NCI-H82 treated with DMSO at 0.1 percent for 48 hours (cell line): Measurements from ENCODE around the gene TMEM132D.
"Not testable (repeated sequence)": the region's sequence is repeated elsewhere in the genome, so short reads cannot be mapped to it uniquely, and the experiment has no call there.

Experiments used
- DNase-seq: peaks from one replicate; lab custom pipeline; 2025; ENCODE audit not compliant: unreplicated experiment; lab: John Stamatoyannopoulos, UW

TMEM132D gene

GRCh38 chr12:129549020-129549419 lies 354.8 kb downstream of the TMEM132D start:
- not testable (repeated sequence) for DNase-seq

DNA sequence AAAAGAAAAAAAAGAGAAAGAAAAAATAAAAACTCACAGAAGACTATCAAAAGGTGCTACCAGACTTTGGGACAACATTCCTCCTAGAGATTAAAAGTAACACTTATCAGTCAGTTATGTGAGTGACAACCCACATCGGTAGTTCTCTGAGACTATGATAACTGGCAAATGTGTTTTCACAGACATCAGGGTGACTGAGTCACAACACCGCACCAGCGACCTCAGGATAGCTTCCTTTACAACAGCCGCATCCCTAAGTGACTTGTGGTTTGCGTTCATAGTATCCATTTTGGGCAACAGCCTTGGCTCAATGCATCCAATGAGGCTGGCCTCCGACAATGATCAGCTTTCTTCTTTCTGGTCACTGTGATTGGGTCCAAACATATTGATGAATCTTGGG lies 359.1 kb downstream of the TMEM132D start:
- no peak for DNase-seq

- no peak for DNase-seq
Measured at GRCh38 chr12:129540954-129541353, 362.9 kb downstream of the TMEM132D start.

GRCh38 chr12:129540249-129540648 lies 363.6 kb downstream of the TMEM132D start:
- no peak for DNase-seq

DNA sequence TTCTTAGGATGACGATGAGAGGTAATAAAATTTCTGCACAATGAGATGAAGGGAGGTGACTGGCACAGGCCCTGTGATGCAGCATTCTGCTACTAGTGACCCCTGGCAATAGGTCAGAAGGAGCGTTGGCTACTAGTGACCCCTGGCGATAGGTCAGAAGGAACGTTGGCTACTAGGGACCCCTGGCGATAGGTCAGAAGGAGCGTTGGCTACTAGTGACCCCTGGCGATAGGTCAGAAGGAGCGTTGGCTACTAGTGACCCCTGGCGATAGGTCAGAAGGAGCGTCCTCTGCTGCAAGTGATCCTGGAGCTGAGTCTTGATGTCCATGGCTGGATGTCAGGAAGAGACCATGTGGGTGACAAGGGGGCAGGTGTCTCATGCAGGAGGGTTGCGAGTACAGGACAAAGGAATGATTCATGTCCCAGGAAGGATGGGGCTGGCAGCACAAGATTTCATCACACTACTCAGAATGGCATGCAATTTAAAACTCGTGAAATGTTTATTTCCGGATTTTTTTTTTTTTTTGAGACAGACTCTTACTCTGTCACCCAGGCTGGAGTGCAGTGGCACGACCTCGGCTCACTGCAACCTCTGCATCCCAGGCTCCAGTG lies 365.0 kb downstream of the TMEM132D start:
- not testable (repeated sequence) for DNase-seq

DNA sequence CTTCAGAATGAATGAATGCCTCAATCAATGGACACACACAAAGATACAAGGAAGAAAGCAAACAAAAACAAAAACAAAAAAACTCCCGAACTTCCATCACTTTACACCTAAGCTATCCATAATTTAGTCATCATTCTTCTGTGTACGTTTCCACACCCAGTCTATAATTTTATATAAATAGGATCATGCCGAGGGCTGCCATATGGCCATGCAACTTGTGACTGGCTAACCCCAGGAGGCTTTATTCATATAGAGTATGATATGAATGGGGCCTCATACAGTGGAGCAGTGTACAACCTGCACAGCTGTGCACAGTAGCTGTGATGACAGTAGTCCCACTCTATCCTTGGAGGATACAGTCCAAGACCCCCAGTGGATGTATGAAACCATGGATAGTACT lies 365.7 kb downstream of the TMEM132D start:
- DNase-seq, result no peak

DNA sequence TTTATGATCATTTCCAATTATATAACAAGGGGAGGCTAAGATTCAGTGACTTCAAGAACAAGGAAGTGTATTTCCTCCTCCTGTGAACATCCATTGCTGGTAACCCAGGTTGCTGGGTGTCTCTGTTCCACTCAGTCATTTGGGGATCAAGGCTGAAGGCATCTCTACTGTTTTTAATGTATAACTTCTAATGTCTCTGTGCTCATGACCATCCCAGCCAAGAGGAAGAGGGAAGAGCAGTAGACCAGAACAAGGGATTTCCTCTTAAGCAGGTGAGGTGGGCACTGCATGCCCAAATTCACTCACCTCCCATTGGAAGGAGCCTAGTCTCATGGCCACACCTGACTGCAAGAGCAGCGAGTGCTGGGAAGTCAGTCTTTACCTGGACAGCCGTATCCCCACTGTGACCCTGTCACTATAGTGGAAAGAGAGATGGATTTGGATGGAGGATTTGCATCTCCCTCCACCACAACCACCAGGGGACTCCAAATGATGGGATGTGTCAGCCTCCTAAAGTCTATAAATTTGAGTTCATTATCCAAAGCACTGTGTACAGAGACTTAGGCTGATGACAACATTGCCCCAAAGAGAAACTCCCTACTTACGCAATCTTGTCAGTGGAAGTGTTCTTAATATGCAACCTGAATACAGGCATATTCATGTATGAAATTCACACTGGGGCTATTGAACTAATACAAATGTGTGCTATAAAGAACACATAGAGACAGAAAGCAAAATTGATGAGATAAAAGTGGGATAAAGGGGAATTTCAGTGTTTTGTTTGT lies 368.7 kb downstream of the TMEM132D start:
- DNase-seq, result no peak

DNA sequence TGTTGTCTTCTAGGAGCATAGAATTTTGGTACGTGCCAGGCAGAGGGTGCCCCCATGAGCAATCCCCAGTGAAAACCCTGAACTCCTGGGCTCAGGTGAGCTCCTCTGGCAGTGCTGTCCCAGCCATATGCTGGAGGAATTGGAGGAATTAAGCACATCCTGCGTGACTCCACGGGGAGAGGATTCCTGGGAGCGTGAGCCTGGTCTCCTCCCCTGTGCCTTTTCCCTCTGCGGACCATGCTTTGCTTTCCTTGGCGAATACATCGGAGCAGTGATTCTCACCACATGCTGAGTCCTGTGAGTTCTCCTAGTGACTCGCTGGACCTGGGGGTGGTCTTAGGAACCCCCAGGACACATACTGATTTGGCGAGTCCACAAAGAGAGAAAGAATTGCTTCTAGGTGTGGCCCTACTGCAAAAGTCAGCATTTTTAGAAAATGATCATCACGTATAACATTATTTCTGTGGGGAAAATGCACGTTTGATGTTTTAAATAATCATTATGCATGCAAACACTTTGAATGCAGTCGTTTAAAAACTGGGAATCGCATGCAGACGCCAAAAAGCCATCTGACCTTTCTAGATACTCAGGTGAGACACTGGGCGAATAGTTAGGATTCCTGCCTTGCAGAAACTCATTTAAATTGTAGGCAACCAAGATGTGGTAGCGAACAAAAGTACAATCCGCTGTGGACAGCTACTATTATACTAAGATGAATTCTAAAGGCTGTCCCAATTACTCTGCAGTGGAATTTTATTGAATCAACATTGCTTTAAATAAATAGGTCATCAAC lies 370.9 kb downstream of the TMEM132D start:
- DNase-seq, result no peak

DNA sequence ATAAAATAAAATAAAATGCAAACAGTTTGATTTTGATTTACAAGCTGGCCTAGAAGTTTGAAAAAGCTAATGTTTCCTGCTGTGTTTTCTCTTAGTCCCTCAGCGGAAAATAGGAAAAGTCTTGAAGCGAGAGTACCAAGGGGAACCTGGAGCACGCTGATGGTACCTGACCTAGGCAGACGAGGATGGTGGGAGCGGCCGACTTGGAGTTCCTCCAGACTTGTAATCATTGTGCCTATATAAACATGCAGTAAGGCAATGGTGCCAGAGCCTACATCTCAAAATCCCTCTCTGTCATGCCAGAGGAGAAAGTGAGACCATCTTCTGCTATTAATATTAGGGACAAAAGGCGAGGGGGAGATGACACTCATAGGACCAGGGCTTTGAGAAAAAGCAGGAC lies 371.7 kb downstream of the TMEM132D start:
- no peak for DNase-seq

GRCh38 chr12:129530984-129531383 lies 372.8 kb downstream of the TMEM132D start:
- DNase-seq, result no peak

DNA sequence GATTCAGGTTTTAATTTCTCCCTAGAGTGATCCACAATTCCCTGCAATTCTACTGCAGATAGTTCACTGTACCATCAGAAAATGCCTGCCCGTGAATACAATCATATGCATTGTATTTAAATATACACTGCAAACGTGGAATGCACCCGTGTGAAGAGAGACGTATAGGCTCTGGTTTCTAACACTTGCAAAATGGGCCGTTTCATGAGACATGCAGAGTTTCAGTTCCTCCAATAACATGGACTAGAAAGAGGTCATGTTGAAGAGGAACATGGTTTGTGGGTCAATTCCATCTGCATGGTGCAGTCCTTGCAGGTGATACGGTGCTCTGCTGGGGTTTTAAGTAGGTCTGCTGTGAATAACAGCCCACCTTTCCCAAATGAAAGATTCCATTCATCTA lies 373.3 kb downstream of the TMEM132D start:
- DNase-seq, result no peak

DNA sequence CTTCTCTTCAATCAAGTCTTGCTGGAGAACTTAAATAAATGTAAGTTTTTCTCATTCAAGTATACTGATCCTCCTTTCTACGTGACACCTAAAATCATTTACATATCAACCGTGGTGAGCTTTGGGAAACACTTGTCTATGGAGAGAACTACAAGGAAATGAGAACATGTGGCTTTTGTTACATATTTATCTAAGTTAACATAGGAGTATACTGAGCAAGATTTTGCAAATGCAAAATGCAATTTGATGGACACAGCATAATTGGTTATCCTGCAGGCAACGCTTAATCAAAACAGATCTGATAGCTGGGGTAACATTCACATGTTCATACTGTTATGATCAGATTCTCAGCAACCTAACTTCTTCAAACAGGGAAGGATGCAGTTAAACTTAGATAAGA lies 376.3 kb downstream of the TMEM132D start:
- no peak for DNase-seq

GRCh38 chr12:129523621-129524020 lies 380.2 kb downstream of the TMEM132D start:
- no peak for DNase-seq

- DNase-seq, result no peak
Measured at GRCh38 chr12:129520739-129521138, 383.1 kb downstream of the TMEM132D start.

DNA sequence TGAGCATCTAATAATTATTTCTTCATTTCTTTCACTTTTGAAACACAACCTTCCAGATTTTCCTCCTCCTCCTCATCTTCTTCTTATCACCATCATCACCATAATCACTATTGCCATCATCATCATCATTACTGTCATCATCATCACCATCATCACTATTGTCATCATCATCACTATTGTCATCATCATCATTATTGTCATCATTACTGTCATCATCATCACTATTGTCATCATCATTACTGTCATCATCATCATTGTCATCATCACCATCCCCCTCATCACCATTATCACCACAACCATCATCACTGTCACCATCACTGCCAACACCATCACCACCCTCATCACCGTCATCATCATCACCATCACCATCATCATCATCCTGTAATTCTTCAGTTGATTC lies 400.0 kb downstream of the TMEM132D start:
- no peak for DNase-seq

GRCh38 chr12:129496226-129496625 lies 407.6 kb downstream of the TMEM132D start:
- DNase-seq, result no peak

- no peak for DNase-seq
Measured at GRCh38 chr12:129494766-129495165, 409.1 kb downstream of the TMEM132D start.

- DNase-seq, result no peak
Measured at GRCh38 chr12:129494260-129494659, 409.6 kb downstream of the TMEM132D start.

DNA sequence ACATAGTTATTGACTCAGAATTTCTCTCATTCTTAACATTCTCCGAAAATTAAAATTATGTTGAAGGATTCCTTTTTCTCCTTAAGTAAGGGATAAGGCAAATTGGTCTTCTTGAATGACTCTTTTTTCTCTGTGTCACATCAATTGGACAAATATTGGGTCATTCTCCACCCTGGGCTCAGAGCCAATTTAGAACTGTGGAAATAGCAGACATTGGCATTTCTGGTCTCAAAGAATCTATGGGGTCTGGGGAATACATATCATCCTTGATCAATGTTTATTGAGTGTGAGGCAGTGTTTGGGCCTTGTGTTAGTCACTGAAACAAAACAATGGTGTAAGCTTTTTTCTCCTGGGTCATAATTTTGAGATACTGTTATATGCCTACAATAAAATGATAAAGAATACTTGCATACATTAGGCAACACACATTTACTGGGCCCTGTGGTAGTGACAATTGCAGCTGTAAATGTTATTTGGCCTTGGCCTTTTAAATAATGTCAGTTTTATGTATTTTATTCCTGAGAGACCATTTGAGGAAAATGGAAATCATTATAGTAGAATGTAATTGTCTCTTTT lies 414.6 kb downstream of the TMEM132D start:
- DNase-seq, result no peak

- no peak for DNase-seq
Measured at GRCh38 chr12:129486931-129487330, 416.9 kb downstream of the TMEM132D start.

GRCh38 chr12:129483111-129483893 lies 420.5 kb downstream of the TMEM132D start:
- DNase-seq, result no peak
